Activated CD4-positive, alpha-beta memory T cell treated with anti-CD3 and anti-CD28 coated beads for 36 hours (primary cell): ENCODE measurements around the gene AFF1. TPM values are rescaled to one million over a fixed set of nuclear protein-coding genes. Genes with fewer than 3 reads are reported as not detected.
A peak's percentile ranks its signal among the peaks of the same experiment; 100 is the strongest.

Experiments used
- CTCF ChIA-PET: fragments of 350-600 bp; sonication (Branson Sonifier 250); formaldehyde crosslinking; loops from one replicate; lab custom pipeline; 2021; ENCODE audit warnings: antibody characterized with exemption, inconsistent platforms; lab: Charles Lee
- POLR2A ChIA-PET: fragments of 350-600 bp; sonication (Branson Sonifier 250); formaldehyde crosslinking; loops from one replicate; lab custom pipeline; 2021; ENCODE audit warnings: antibody characterized with exemption; lab: Charles Lee
- DNase-seq: peaks from one replicate; pipeline ENCODE4 v3.0.0-alpha.2; 2020
- H3K27ac Mint-ChIP-seq: one replicate; pipeline ENCODE4 v1.8.0; 2021; ENCODE audit warnings: mixed read lengths
- H3K27me3 Mint-ChIP-seq: one replicate; pipeline ENCODE4 v1.8.0; 2021; ENCODE audit warnings: mixed read lengths
- H3K36me3 Mint-ChIP-seq: one replicate; pipeline ENCODE4 v1.8.0; 2021; ENCODE audit warnings: mixed read lengths
- H3K4me1 Mint-ChIP-seq: one replicate; pipeline ENCODE4 v1.8.0; 2021; ENCODE audit warnings: low read depth, mixed read lengths
- H3K4me3 Mint-ChIP-seq: one replicate; pipeline ENCODE4 v1.8.0; 2021; ENCODE audit warnings: mild to moderate bottlenecking, mixed read lengths
- H3K9me3 Mint-ChIP-seq: one replicate; pipeline ENCODE4 v1.8.0; 2021; ENCODE audit warnings: mixed read lengths
- intact Hi-C: fragments of 100-400 bp; cut with micrococcal nuclease; formaldehyde crosslinking; loops from one replicate; pipeline ENCODE4 v1.15.1; 2023
- total RNA-seq, 2 experiments: library from RNA; stranded (reverse); gene quantifications; one replicate each; pipeline ENCODE4 v1.2.3, GENCODE V29; 2021

AFF1 gene
- total RNA-seq, 2 experiments from 2014 or later = 46.1 to 50.8 TPM

DNA sequence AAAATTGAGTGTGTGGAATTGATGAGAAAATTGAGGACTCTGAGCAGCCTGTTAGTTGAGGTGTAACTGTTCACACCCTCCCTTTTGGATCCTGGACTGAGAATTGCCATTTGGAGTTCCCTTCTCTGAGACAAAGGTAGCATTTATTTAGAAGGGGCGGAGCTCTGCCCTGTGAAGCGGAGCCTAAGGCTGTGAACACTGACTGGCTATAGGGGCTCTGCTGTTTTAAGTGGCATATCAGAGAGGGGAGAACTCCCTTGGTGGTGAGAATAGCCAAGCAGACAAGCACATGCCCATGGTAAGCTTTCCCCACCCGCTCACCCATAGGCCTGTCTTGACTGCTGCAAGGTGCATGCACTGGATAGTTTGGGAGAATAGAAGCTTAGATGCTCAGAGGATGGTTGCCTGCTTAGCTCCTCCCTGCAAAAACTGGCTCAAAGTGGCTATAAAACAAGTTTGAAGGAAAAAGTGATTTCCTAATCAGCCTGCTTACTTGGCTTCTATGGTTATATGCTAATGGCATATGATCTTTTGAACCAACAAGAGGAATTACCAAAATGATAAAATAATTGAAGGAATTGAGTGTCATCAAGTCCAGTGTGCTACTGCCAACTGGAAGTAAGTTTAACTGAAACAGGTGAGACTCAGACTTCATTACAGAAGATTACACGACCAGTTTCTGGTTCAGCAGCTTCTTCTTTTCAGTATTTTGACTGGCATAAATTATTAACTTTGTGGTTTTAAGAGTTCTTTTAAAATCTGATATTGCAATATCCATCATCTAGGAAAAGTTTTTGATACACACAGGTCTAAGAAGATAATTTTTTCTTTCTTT is 108.4 kb downstream of the AFF1 start:
- Mint-ChIP-seq H3K9me3 (no peaks in the 10 kb centered on the region), H3K27ac (no peak overlapping the region), H3K4me1 (peaks cover 33% of the 10 kb centered on the region), H3K4me3 (no peak overlapping the region), H3K36me3 (peaks cover 14% of the 10 kb centered on the region), H3K27me3 (no peaks in the 10 kb centered on the region)
- ChIA-PET POLR2A (interaction anchor here (1.0 to 1.3 kb wide), 2 partner anchors 14 to 38 kb away, joined by 3 read pairs; no protein-coding TSS in a partner anchor), CTCF (no interaction called here)
- intact Hi-C loops = no loop called here
- no peak for DNase-seq

DNA sequence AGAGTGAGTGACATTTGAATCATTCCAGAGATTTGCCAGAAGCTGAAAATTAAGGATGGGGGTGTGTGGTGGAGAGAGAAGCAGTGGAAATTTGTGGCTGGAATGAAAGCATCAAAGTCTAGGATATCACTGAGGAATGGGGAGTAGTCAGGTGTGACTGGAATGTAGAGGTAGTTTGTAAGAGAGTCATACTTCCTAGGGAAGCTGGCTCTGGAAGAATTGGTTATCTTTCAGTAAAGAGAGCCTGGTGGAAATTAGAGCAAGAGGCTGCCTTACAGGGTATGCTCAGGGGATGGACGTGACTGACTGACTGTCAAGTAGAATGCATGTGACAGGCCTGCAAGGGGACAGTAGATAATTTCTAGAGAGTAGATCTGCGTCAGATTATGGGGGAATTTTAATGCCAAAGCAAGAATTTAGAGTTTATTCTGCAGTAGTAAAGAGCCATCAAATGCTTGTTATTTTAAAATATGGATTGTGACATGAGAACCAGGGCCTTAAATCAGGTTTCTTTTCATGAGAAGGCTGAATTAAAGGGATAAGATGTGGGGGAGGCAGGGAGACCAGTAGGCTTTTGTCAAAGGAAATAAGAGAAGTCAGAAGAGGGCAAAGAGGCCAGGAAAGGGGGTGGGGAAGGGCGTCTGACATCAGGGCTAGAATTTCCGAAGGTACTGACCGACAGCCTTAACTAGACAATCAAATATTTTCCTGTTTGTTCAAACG is 109.9 kb downstream of the AFF1 start:
- Mint-ChIP-seq H3K4me1 (peaks cover 28% of the 10 kb centered on the region), H3K36me3 (peaks cover 20% of the 10 kb centered on the region), H3K4me3 (no peak overlapping the region), H3K27me3 (no peaks in the 10 kb centered on the region), H3K9me3 (no peaks in the 10 kb centered on the region), H3K27ac (no peak overlapping the region)
- intact Hi-C loops = no loop called here
- ChIA-PET POLR2A (no interaction called here), CTCF (no interaction called here)
- DNase-seq = no peak

DNA sequence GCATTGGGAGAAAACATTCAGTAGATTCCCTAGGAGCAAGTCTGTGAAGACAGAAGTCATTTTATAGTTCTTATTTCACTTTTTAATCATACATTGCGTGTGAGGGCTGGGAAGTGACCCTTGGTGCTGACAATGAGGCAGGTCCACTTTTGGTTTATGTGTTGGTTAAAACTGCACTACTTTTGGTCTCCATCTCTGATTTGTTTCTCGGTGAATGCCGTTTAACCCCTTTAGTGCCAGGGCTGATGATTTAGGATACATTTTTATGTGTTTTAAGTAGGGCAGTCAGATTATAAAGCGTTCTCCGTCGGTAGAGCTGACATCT is 110.4 kb downstream of the AFF1 start:
- DNase-seq = no peak
- peaks cover 23% of the 10 kb centered on the region for H3K36me3 Mint-ChIP-seq
- intact Hi-C loops = no loop called here
- H3K4me1 Mint-ChIP-seq = peaks cover 31% of the 10 kb centered on the region
- CTCF ChIA-PET = no interaction called here
- H3K4me3 Mint-ChIP-seq = no peak overlapping the region
- POLR2A ChIA-PET = no interaction called here
- H3K9me3 Mint-ChIP-seq = no peaks in the 10 kb centered on the region
- no peaks in the 10 kb centered on the region for H3K27me3 Mint-ChIP-seq
- H3K27ac Mint-ChIP-seq = no peak overlapping the region

DNA sequence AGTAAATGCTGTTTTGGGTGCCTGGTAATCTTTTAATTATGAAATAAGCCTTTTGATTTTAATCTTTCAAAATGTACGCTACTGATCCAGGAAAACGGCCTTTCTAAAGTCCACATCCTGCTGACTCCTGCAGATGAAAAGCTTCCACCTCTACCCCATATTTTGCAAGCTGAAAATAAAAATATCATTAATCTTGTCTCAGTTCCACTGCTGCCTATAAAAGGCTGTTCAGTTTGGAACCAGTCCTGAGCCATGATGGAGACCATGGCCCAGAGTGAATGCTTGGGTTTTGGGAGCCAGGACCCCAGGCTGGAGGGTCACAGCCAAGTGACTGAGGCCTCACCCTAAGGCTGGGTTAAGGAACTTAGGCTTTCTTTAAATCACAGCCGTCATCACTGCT is 110.8 kb downstream of the AFF1 start:
- POLR2A ChIA-PET = no interaction called here
- intact Hi-C loops = no loop called here
- H3K27me3 Mint-ChIP-seq = no peaks in the 10 kb centered on the region
- DNase-seq = no peak
- no peak overlapping the region for H3K4me3 Mint-ChIP-seq
- H3K4me1 Mint-ChIP-seq = peaks cover 36% of the 10 kb centered on the region
- H3K9me3 Mint-ChIP-seq = no peaks in the 10 kb centered on the region
- H3K36me3 Mint-ChIP-seq = peaks cover 27% of the 10 kb centered on the region
- CTCF ChIA-PET = no interaction called here
- H3K27ac Mint-ChIP-seq = no peak overlapping the region

DNA sequence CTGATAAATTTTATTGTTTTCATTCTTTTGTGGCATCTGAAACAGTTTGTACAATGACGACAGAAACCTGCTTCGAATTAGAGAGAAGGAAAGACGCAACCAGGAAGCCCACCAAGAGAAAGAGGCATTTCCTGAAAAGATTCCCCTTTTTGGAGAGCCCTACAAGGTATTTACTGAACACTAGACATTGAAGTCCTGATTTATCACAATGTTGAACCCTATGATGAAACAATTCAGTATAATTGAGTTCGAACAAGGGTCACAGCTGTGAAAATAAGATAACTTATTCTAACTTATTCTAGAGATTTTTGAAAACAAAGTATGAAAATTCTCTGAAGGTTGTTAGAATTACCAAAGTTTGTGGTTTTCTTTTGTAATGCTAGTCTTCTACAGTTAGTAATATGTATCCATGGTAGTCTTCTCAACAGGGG is 111.3 kb downstream of the AFF1 start:
- Mint-ChIP-seq H3K4me3 (no peak overlapping the region), H3K4me1 (peaks cover 38% of the 10 kb centered on the region), H3K36me3 (peaks cover 32% of the 10 kb centered on the region), H3K27ac (no peak overlapping the region), H3K27me3 (no peaks in the 10 kb centered on the region), H3K9me3 (no peaks in the 10 kb centered on the region)
- ChIA-PET CTCF (no interaction called here), POLR2A (no interaction called here)
- intact Hi-C loops = no loop called here
- DNase-seq = no peak

DNA sequence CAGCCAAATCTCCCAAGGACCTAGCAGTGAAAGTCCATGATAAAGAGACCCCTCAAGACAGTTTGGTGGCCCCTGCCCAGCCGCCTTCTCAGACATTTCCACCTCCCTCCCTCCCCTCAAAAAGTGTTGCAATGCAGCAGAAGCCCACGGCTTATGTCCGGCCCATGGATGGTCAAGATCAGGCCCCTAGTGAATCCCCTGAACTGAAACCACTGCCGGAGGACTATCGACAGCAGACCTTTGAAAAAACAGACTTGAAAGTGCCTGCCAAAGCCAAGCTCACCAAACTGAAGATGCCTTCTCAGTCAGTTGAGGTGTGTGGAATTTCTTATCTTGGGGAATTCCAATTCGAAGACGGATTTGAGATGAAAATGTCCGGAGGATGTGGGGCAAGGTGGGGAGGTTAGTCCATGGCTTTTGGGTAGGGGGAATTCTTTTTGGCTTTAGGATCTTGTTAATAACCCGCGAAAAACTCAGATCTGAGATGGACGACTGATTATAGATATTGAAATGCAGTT is 112.5 kb downstream of the AFF1 start:
- Mint-ChIP-seq H3K9me3 (no peaks in the 10 kb centered on the region), H3K27ac (no peak overlapping the region), H3K36me3 (peaks cover 35% of the 10 kb centered on the region), H3K4me3 (no peak overlapping the region), H3K4me1 (peaks cover 35% of the 10 kb centered on the region), H3K27me3 (no peaks in the 10 kb centered on the region)
- DNase-seq = no peak
- intact Hi-C loops = no loop called here
- CTCF ChIA-PET = no interaction called here
- POLR2A ChIA-PET = no interaction called here

DNA sequence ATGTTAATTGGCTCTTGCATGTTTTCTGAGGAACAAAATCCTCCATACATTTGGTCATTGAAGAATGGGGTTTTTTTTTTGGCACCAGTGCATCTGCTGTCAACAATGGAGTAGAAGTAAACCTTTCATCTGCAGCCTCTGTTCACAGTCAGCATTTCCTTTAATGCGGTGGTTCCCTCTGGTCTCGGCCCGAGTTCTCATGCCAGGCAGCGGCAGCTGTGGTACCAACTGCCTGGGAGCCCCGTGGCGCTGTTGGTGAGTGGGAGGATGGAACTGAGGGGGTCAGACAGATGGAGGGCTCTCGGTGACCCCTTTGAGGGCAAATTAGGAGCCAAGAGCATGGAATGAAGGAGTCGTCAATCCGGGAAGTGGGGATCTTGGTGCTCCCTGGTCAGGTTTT is 114.7 kb downstream of the AFF1 start:
- Mint-ChIP-seq H3K4me1 (peaks cover 54% of the 10 kb centered on the region), H3K9me3 (no peaks in the 10 kb centered on the region), H3K36me3 (peaks cover 45% of the 10 kb centered on the region), H3K4me3 (no peak overlapping the region), H3K27ac (no peak overlapping the region), H3K27me3 (no peaks in the 10 kb centered on the region)
- POLR2A ChIA-PET = interaction anchor here (0.5 kb wide), 1 partner anchor 39 kb away, joined by 3 read pairs; no protein-coding TSS in a partner anchor
- DNase-seq = no peak
- CTCF ChIA-PET = no interaction called here
- intact Hi-C loops = no loop called here

DNA sequence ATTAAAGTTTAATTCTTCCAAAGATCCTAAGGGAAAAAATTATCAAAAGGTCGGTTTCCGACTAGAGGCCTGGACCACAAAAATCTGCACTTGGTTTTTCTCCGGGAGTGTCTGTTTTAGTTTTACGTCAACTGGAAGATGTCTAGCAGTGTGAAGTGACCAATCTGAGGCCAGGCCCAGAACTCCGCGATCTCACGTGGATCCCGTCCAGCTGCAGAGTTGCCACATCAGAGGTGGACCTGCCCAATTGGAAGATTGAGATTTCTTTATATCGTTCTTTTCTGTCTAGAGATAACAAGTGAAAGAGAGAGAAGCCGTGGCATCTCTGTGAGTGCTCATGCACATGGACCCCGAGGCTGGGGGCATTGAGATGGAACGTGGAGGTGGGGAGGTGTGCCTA is 115.8 kb downstream of the AFF1 start:
- peaks cover 45% of the 10 kb centered on the region for H3K36me3 Mint-ChIP-seq
- intact Hi-C loops = no loop called here
- ChIA-PET POLR2A (interaction anchor here (1.1 kb wide), 1 partner anchor 44 kb away, joined by 4 read pairs; no protein-coding TSS in a partner anchor), CTCF (no interaction called here)
- peaks cover 65% of the 10 kb centered on the region for H3K4me1 Mint-ChIP-seq
- H3K4me3 Mint-ChIP-seq = no peak overlapping the region
- no peak overlapping the region for H3K27ac Mint-ChIP-seq
- no peaks in the 10 kb centered on the region for H3K27me3 Mint-ChIP-seq
- DNase-seq = no peak
- no peaks in the 10 kb centered on the region for H3K9me3 Mint-ChIP-seq

DNA sequence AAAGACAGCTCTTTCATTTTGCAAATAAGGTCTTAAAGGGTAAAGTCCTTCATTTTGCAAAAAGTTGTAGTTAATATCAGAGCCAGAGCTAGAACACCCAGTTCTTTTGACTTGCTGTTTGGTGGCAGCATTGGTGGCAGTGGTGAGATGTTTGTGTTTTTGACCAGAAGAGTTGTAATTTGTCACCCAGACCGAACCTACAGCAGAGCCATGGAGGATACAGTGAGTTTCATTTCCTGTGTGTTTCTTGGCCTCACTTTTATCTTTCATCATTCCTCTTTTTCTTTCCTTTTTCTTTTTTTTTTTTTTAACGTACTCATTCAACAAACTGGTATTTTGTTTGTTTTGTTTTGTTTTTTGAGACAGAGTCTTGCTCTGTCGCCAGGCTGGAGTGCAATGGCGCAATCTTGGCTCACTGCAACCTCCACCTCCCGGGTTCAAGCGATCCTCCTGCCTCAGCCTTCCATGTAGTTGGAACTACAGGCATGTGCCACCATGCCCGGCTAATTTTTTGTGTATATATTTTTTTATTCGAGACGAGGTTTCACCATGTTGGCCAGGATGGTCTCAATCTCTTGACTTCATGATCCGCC is 116.4 kb downstream of the AFF1 start:
- Mint-ChIP-seq H3K4me1 (peaks cover 69% of the 10 kb centered on the region), H3K4me3 (no peak overlapping the region), H3K27ac (no peak overlapping the region), H3K27me3 (no peaks in the 10 kb centered on the region), H3K9me3 (no peaks in the 10 kb centered on the region), H3K36me3 (peaks cover 48% of the 10 kb centered on the region)
- DNase-seq = no peak
- intact Hi-C loops = no loop called here
- POLR2A ChIA-PET = interaction anchor here (1.1 kb wide), 1 partner anchor 45 kb away, joined by 4 read pairs; no protein-coding TSS in a partner anchor
- CTCF ChIA-PET = interaction anchor here (1.4 kb wide), 1 partner anchor 115 kb away, joined by 3 read pairs; no protein-coding TSS in a partner anchor

DNA sequence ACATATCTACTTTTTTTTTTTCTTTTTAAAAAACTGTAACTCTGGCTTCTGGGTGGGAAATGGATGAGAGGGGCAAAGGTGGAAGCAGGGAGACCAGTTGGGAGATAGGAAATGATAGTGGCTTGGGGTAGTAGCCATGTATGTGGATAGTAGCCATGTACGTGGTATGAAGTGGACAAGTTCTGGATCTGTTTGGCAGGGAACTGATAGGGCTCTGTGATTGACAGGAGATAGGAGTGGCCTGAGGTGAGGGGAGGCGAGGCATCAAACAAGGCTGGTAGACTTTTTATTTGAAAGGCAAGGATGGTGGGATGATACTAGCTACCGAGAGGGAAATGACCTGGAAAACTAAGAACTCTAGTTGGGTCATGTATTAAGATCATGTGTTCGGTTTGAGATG is 117.8 kb downstream of the AFF1 start:
- H3K4me1 Mint-ChIP-seq = peaks cover 77% of the 10 kb centered on the region
- no peaks in the 10 kb centered on the region for H3K9me3 Mint-ChIP-seq
- H3K4me3 Mint-ChIP-seq = no peak overlapping the region
- no peaks in the 10 kb centered on the region for H3K27me3 Mint-ChIP-seq
- DNase-seq = no peak
- peaks cover 38% of the 10 kb centered on the region for H3K36me3 Mint-ChIP-seq
- ChIA-PET CTCF (interaction anchor here (1.4 to 3.5 kb wide), 3 partner anchors 47 to 118 kb away, joined by 3 to 13 read pairs (median 13); partner anchors contain the start of gene AFF1), POLR2A (interaction anchor here (1.3 to 2.3 kb wide), 6 partner anchors 18 to 118 kb away, joined by 4 to 13 read pairs (median 6); partner anchors contain the start of gene AFF1)
- H3K27ac Mint-ChIP-seq = peak overlapping the region; percentile 57
- intact Hi-C loops = loop anchor here (1.0 kb wide), 6 partner anchors 9 to 113 kb away; no protein-coding TSS in a partner anchor

DNA sequence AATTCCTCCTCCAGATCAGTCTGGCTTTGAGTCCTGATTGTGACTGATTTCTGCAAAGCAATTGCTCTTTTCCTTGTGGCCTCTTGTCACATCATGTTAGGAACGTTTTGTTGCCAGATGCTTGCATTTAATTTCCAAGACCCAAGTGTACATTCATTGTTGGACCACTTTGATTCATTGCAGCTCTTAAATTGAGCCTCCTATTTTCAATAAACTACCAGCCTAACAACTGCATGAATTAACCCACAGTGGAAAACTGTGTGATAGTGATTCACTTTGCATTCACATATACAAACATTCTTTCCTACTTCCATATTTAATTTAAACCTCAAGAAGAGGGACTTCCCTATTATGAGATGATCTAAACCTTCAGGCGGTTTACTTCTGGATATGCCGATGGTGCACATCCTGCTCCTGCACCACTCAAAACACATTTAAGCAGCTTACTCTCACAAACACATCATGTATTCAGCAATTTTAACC is 118.4 kb downstream of the AFF1 start:
- peak; percentile 36 for DNase-seq
- Mint-ChIP-seq H3K4me3 (peak overlapping the region; percentile 6), H3K27me3 (no peaks in the 10 kb centered on the region), H3K36me3 (peaks cover 37% of the 10 kb centered on the region), H3K27ac (peak overlapping the region; percentile 57), H3K9me3 (no peaks in the 10 kb centered on the region), H3K4me1 (peaks cover 81% of the 10 kb centered on the region)
- intact Hi-C loops = loop anchor here (1.0 kb wide), 6 partner anchors 8 to 114 kb away; no protein-coding TSS in a partner anchor
- POLR2A ChIA-PET = interaction anchor here (0.5 to 2.3 kb wide), 10 partner anchors 17 to 119 kb away, joined by 3 to 13 read pairs (median 4); partner anchors contain the start of gene AFF1
- CTCF ChIA-PET = interaction anchor here (1.0 to 3.5 kb wide), 3 partner anchors 46 to 119 kb away, joined by 3 to 13 read pairs (median 13); partner anchors contain the start of gene AFF1
